Esophagus (tissue), 2 donors: ENCODE measurements around the gene AGBL2. TPM values are rescaled to one million over a fixed set of nuclear protein-coding genes. Genes with fewer than 3 reads are reported as not detected.
"Not testable (repeated sequence)": the region's sequence is repeated elsewhere in the genome, so short reads cannot be mapped to it uniquely, and the experiment has no call there.

Source experiments
- H3K27ac ChIP-seq, 2 donors: one replicate each; pipeline ENCODE4 v1.5.1; 2013; ENCODE audit warnings: low read depth in 2 of 2, mild to moderate bottlenecking in 2 of 2, inconsistent platforms in 1 of 2, low read length in 1 of 2, moderate library complexity in 1 of 2
- H3K27me3 ChIP-seq, 2 donors: one replicate each; pipeline ENCODE4 v1.6.1; 2013; ENCODE audit warnings: low read length in 2 of 2, control low read depth in 1 of 2, mild to moderate bottlenecking in 1 of 2; ENCODE audit not compliant: insufficient read depth in 2 of 2, control insufficient read depth in 1 of 2
- H3K36me3 ChIP-seq, 2 donors: one replicate each; pipeline ENCODE4 v1.6.1; 2013; ENCODE audit warnings: low read length in 1 of 2; ENCODE audit not compliant: control insufficient read depth in 2 of 2, insufficient read depth in 2 of 2
- H3K4me1 ChIP-seq, 2 donors: one replicate each; pipeline ENCODE4 v1.6.1; 2013; ENCODE audit warnings: low read length in 1 of 2; ENCODE audit not compliant: control insufficient read depth in 2 of 2, insufficient read depth in 2 of 2
- H3K4me3 ChIP-seq, 2 donors: one replicate each; pipeline ENCODE4 v1.5.1; 2013; ENCODE audit warnings: low read length in 2 of 2, mild to moderate bottlenecking in 2 of 2, low read depth in 1 of 2, moderate library complexity in 1 of 2
- H3K9me3 ChIP-seq, 2 donors: one replicate each; pipeline ENCODE4 v1.6.1; 2013; ENCODE audit warnings: mild to moderate bottlenecking in 2 of 2, low read depth in 1 of 2, low read length in 1 of 2, moderate library complexity in 1 of 2; ENCODE audit not compliant: control insufficient read depth in 2 of 2, insufficient read depth in 1 of 2
- WGBS, 2 donors: extraction: QIAGEN DNeasy Blood & Tissue Kit; methylation state at CpG; one replicate each; pipeline ENCODE4 v1.1.7; 2013; 5-methylcytosine and 5-hydroxymethylcytosine counted together
- polyA plus RNA-seq, 2 donors: library from polyadenylated mRNA; stranded (reverse); fragments of 200-250 nt; gene quantifications; one replicate each; pipeline ENCODE4 v1.2.3, GENCODE V29; 2013
- donor health status: healthy with polysubstance abuse.
- donor health status: Bipolar disorder and iron deficiency.

AGBL2 gene
- polyA plus RNA-seq, 2 donors: 0.69 to 1.7 TPM

- Histone ChIP-seq H3K4me3 (no peak overlapping the region), H3K27me3 (no peaks in the 10 kb centered on the region), H3K27ac (no peak overlapping the region), H3K9me3 (no peaks in the 10 kb centered on the region), H3K36me3 (no peaks in the 10 kb centered on the region), H3K4me1 (no peaks in the 10 kb centered on the region)
- WGBS, 2 donors: 57 to 77% methylated on average over 1 of the region's 1 CpG
Measured at GRCh38 chr11:47705721-47706120, 9.4 kb downstream of the AGBL2 start.

DNA sequence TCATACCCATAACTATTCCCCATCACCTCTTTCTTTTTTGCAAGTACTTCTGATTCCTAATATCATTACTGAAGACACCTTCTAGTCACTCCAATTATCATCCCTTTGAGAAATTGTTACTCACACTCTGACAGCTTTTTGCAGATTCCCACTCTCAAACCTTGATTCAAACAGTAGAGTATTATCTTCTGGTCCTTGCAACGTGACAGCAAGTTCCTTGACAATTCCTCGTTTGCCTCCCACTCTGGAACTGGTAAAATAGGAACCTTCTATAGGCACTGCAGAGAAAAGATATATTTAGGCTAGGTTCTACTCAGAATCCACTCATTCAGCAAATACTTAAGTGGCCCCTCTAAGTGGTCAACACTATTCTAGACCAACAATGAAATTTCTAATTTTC, 23.2 kb downstream of the AGBL2 start:
- WGBS, 2 donors: 60 to 69% methylated on average over 2 of the region's 2 CpGs

GRCh38 chr11:47689480-47689879, 25.7 kb downstream of the AGBL2 start:
- Histone ChIP-seq H3K36me3 (no peaks in the 10 kb centered on the region), H3K27ac (no peak overlapping the region), H3K9me3 (no peaks in the 10 kb centered on the region), H3K27me3 (no peaks in the 10 kb centered on the region), H3K4me1 (no peaks in the 10 kb centered on the region), H3K4me3 (no peak overlapping the region)
- WGBS, 2 donors: 79 to 88% methylated on average over 5 of the region's 5 CpGs

More for the DNA sequence above, 23.2 kb downstream of the AGBL2 start:
- Histone ChIP-seq H3K4me1 (no peaks in the 10 kb centered on the region), H3K27me3 (no peaks in the 10 kb centered on the region), H3K4me3 (no peak overlapping the region), H3K9me3 (no peaks in the 10 kb centered on the region), H3K27ac (no peak overlapping the region), H3K36me3 (no peaks in the 10 kb centered on the region)

GRCh38 chr11:47688991-47689390, 26.2 kb downstream of the AGBL2 start:
- WGBS, 2 donors: 85 to 94% methylated on average over 2 of the region's 2 CpGs
- no peaks in the 10 kb centered on the region for H3K27me3 ChIP-seq
- no peaks in the 10 kb centered on the region for H3K9me3 ChIP-seq
- no peak overlapping the region for H3K27ac ChIP-seq
- H3K4me3 ChIP-seq: no peak overlapping the region
- H3K36me3 ChIP-seq: no peaks in the 10 kb centered on the region
- H3K4me1 ChIP-seq: no peaks in the 10 kb centered on the region

DNA sequence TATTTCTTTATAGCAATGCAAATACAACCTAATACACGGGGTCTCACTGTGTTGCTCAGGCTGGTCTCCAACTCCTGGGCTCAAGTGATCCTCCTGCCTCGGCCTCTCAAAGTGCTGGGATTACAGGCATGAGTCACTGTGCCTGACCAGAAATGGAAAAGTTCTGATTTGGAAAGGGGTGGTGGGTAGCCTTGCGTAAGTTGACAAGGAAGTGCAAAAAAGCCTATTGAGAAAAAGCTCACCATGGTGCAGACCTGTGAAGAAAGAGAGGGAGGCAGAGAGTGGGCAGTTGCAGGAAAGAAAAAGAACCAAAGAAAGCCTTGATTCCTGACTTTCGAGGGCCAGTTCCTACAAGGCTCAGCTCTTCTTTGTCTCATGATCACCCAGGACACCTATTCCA, 27.1 kb downstream of the AGBL2 start:
- Histone ChIP-seq H3K27me3 (no peaks in the 10 kb centered on the region), H3K4me1 (no peaks in the 10 kb centered on the region)
- 94 to 98% methylated on average over 4 of the region's 4 CpGs for WGBS, 2 donors

DNA sequence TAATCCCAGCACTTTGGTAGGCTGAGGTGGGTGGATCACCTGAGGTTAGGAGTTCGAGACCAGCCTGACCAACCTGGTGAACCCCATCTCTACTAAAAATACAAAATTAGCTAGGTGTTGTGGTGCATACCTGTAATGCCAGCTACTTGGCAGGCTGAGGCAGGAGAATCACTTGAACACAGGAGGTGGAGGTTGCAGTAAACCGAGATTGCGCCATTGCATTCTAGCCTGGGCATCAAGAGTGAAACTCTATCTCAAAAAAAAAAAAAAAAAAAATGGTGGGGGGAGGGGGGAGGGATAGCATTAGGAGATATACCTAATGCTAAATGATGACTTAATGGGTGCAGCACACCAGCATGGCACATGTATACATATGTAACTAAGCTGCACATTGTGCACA, 28.5 kb downstream of the AGBL2 start:
- H3K4me1 ChIP-seq, H3K9me3 ChIP-seq, H3K36me3 ChIP-seq, H3K4me3 ChIP-seq, H3K27ac ChIP-seq, H3K27me3 ChIP-seq: not testable (repeated sequence)
- 94 to 98% methylated on average over 3 of the region's 3 CpGs for WGBS, 2 donors

More for the DNA sequence above, 27.1 kb downstream of the AGBL2 start:
- no peaks in the 10 kb centered on the region for H3K36me3 ChIP-seq
- no peaks in the 10 kb centered on the region for H3K9me3 ChIP-seq
- H3K27ac ChIP-seq: no peak overlapping the region
- H3K4me3 ChIP-seq: no peak overlapping the region

- no peaks in the 10 kb centered on the region for H3K36me3 ChIP-seq
- H3K9me3 ChIP-seq: no peaks in the 10 kb centered on the region
- H3K4me1 ChIP-seq: no peaks in the 10 kb centered on the region
- H3K4me3 ChIP-seq: no peak overlapping the region
- H3K27ac ChIP-seq: no peak overlapping the region
- WGBS, 2 donors: 93 to 100% methylated on average over 1 of the region's 1 CpG
- no peaks in the 10 kb centered on the region for H3K27me3 ChIP-seq
Measured at GRCh38 chr11:47686151-47686550, 29.0 kb downstream of the AGBL2 start.

DNA sequence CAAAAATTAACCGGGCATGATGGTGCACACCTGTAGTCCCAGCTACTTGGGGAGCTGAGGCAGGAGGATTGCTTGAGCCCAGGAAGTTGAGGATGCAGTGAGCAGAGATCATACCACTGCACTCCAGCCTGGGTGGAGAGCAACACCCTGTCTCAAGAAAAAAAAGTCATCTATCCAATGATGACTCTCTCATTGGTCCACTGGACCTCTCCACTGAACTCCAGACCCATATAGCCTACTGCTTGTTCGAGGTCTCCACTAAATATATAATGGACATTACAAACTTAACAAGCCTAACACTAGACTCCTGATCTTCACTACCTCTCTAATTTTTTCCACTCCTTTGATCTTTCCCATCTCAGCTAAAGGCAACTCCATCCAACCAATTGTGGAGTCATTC, 39.3 kb downstream of the AGBL2 start:
- H3K36me3 ChIP-seq: no peaks in the 10 kb centered on the region
- H3K27ac ChIP-seq: no peak overlapping the region
- H3K9me3 ChIP-seq: no peaks in the 10 kb centered on the region
- WGBS, 2 donors: 80 to 87% methylated on average over 2 of the region's 2 CpGs
- H3K27me3 ChIP-seq: no peaks in the 10 kb centered on the region
- no peaks in the 10 kb centered on the region for H3K4me1 ChIP-seq
- H3K4me3 ChIP-seq: no peak overlapping the region

DNA sequence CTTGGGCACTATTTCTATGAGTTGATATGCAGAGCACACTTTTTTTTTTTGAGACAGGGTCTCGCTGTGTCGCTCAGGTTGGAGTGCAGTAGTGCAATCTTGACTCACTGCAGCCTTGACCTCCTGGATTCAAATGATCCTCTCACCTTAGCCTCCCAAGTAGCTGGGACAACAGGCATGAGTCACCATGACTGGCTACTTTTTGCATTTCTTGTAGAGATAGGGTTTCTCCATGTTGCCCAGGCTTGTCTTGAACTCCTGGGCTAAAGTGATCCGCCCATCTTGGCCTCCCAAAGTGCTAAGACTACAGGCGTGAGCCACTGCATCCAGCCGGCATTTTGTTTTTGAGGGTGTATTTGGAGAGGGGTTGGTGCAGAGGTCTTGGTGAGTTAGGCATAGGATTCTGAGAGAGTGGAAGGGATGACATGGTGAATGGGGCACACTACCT, 42.9 kb downstream of the AGBL2 start:
- WGBS, 2 donors: 92% methylated on average over 5 of the region's 5 CpGs
- H3K4me3 ChIP-seq: no peak overlapping the region
- H3K27ac ChIP-seq: no peak overlapping the region
- no peaks in the 10 kb centered on the region for H3K36me3 ChIP-seq
- no peaks in the 10 kb centered on the region for H3K27me3 ChIP-seq
- H3K4me1 ChIP-seq: no peaks in the 10 kb centered on the region
- no peaks in the 10 kb centered on the region for H3K9me3 ChIP-seq

DNA sequence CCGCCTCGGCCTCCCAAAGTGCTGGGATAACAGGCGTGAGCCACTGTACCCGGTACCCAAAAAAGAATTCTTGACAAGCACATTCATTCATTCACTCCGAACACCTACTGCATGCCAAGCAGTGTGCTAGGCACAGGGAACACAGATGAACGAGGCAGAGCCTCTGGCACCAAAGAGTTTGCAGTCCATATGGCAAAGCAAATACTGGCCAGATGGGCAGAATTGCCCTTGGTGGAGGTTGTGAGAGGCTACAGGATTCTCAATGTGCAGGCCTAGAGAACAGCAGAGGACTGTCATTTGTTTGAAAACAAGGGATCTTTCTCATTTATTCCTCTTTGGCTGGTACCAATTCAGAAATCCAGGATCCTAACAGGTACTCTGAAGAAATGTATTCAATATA, 45.3 kb downstream of the AGBL2 start:
- Histone ChIP-seq H3K4me3 (no peak overlapping the region), H3K4me1 (no peaks in the 10 kb centered on the region), H3K27ac (no peak overlapping the region), H3K27me3 (no peaks in the 10 kb centered on the region), H3K9me3 (no peaks in the 10 kb centered on the region), H3K36me3 (no peaks in the 10 kb centered on the region)
- WGBS, 2 donors: 93 to 95% methylated on average over 6 of the region's 6 CpGs
